CD14-positive monocyte (primary cell): ENCODE measurements around the gene HDHD5. TPM values are rescaled to one million over a fixed set of nuclear protein-coding genes. Genes with fewer than 3 reads are reported as not detected.
A peak's percentile ranks its signal among the peaks of the same experiment; 100 is the strongest.

ENCODE experiments used
- DNase-seq, 3 donors: peaks; one replicate each; pipeline ENCODE4 v3.0.0-alpha.2; 2011 to 2022
- H2AFZ ChIP-seq: 2 replicates; pipeline ENCODE4 v1.6.0; 2012; ENCODE audit warnings: mild to moderate bottlenecking, low read depth, low read length, inconsistent platforms; ENCODE audit not compliant: insufficient read depth, poor library complexity, severe bottlenecking
- H3K27ac ChIP-seq, 2 donors: 1 replicate in 1 of 2; 2 replicates in 1 of 2; pipeline ENCODE4 v1.5.1; 2012 to 2013; ENCODE audit warnings: low read length in 2 of 2, control low read depth in 1 of 2, inconsistent platforms in 1 of 2, low read depth in 1 of 2, mild to moderate bottlenecking in 1 of 2
- H3K27me3 ChIP-seq, 2 donors: one replicate each; pipeline versions ENCODE4 v1.6.0 to v1.6.1; 2011 to 2013; ENCODE audit warnings: low read length in 2 of 2; ENCODE audit not compliant: control insufficient read depth in 2 of 2, insufficient read depth in 2 of 2
- H3K36me3 ChIP-seq, 2 donors: replicated peaks in 1 of 2; 1 replicate in 1 of 2; 2 replicates in 1 of 2; pipeline versions ENCODE4 v1.5.1 to v1.6.1; 2012 to 2013; ENCODE audit warnings: low read length in 2 of 2, control low read depth in 1 of 2, inconsistent platforms in 1 of 2, mild to moderate bottlenecking in 1 of 2; ENCODE audit not compliant: insufficient read depth in 2 of 2, control insufficient read depth in 1 of 2
- H3K4me1 ChIP-seq, 2 donors: 1 replicate in 1 of 2; 2 replicates in 1 of 2; pipeline versions ENCODE4 v1.5.1 to v1.6.1; 2012 to 2013; ENCODE audit warnings: low read length in 2 of 2, control low read depth in 1 of 2, inconsistent platforms in 1 of 2, mild to moderate bottlenecking in 1 of 2, moderate library complexity in 1 of 2; ENCODE audit not compliant: insufficient read depth in 2 of 2, control insufficient read depth in 1 of 2
- H3K4me2 ChIP-seq: replicated peaks from 2 replicates; pipeline ENCODE3; 2012; ENCODE audit warnings: low read length, moderate library complexity, mild to moderate bottlenecking; ENCODE audit not compliant: poor library complexity, severe bottlenecking; ENCODE audit errors: extremely low read depth
- H3K4me3 ChIP-seq, 3 experiments: fragments of 200-600 bp in 1 of 3; sonication (generic) in 1 of 3; replicated peaks in 1 of 3; 1 replicate in 2 of 3; 2 replicates in 1 of 3; pipeline ENCODE4 v1.5.1; 2011 to 2013; ENCODE audit warnings: low read length in 3 of 3, mild to moderate bottlenecking in 3 of 3, control low read depth in 2 of 3, low read depth in 2 of 3, inconsistent platforms in 1 of 3, moderate library complexity in 1 of 3
- H3K79me2 ChIP-seq: 2 replicates; pipeline ENCODE4 v1.6.0; 2012; ENCODE audit warnings: mild to moderate bottlenecking, control low read depth, inconsistent platforms, low read length, moderate library complexity; ENCODE audit not compliant: insufficient read depth
- H3K9ac ChIP-seq: 2 replicates; pipeline ENCODE4 v1.6.0; 2017; ENCODE audit warnings: low read length, mild to moderate bottlenecking; ENCODE audit not compliant: insufficient read depth, poor library complexity, severe bottlenecking
- H3K9me3 ChIP-seq, 2 donors: replicated peaks in 1 of 2; 1 replicate in 1 of 2; 2 replicates in 1 of 2; pipeline versions ENCODE4 v1.5.1 to v1.6.1; 2012 to 2013; ENCODE audit warnings: low read length in 2 of 2, control low read depth in 1 of 2; ENCODE audit not compliant: control insufficient read depth in 1 of 2, insufficient read depth in 1 of 2
- H4K20me1 ChIP-seq: 2 replicates; pipeline ENCODE4 v1.6.0; 2012; ENCODE audit warnings: mild to moderate bottlenecking, low read length, control low read depth, moderate library complexity; ENCODE audit not compliant: insufficient read depth
- H3K27ac Mint-ChIP-seq, 7 donors: one replicate each; pipeline ENCODE4 v1.8.0; 2020; ENCODE audit warnings: mild to moderate bottlenecking in 7 of 7, mixed read lengths in 7 of 7, moderate library complexity in 6 of 7, inconsistent platforms in 2 of 7
- H3K27me3 Mint-ChIP-seq, 3 donors: one replicate each; pipeline ENCODE4 v1.8.0; 2021 to 2022; ENCODE audit warnings: low read depth in 3 of 3, mild to moderate bottlenecking in 3 of 3, mixed read lengths in 3 of 3, moderate library complexity in 3 of 3, inconsistent platforms in 1 of 3
- H3K36me3 Mint-ChIP-seq, 2 donors: one replicate each; pipeline ENCODE4 v1.8.0; 2020; ENCODE audit warnings: mixed read lengths in 2 of 2, inconsistent platforms in 1 of 2, mild to moderate bottlenecking in 1 of 2
- H3K4me1 Mint-ChIP-seq: one replicate; pipeline ENCODE4 v1.8.0; 2020; ENCODE audit warnings: mild to moderate bottlenecking, mixed read lengths
- H3K4me3 Mint-ChIP-seq, 2 donors: one replicate each; pipeline ENCODE4 v1.8.0; 2020; ENCODE audit warnings: mild to moderate bottlenecking in 2 of 2, mixed read lengths in 2 of 2, moderate library complexity in 1 of 2
- H3K9me3 Mint-ChIP-seq, 7 donors: one replicate each; pipeline ENCODE4 v1.8.0; 2020 to 2022; ENCODE audit warnings: mixed read lengths in 7 of 7, mild to moderate bottlenecking in 6 of 7, moderate library complexity in 6 of 7, inconsistent platforms in 2 of 7
- CTCF ChIP-seq: fragments of 200-600 bp; IDR thresholded peaks from one replicate; pipeline ENCODE4 v1.8.0; 2022; ENCODE audit warnings: antibody characterized with exemption, mild to moderate bottlenecking
- WGBS: methylation state at CpG from one replicate; pipeline ENCODE4 v1.1.5; 2013; ENCODE audit warnings: missing lambda C conversion rate; ENCODE audit not compliant: insufficient coverage; 5-methylcytosine and 5-hydroxymethylcytosine counted together
- intact Hi-C, 2 donors: fragments of 100-400 bp; cut with micrococcal nuclease; formaldehyde crosslinking; loops; one replicate each; pipeline versions ENCODE4 v1.15.0 to v1.15.1; 2023
- polyA plus RNA-seq, 3 donors: library from polyadenylated mRNA; depleted of rRNA in 1 of 3; unstranded in 2 of 3; stranded (reverse) in 1 of 3; fragments of 300-500 nt in 2 of 3; fragments of >200 nt in 1 of 3; fragmentation: Illumina TruSeq in 2 of 3; gene quantifications; 1 replicate in 2 of 3; 2 replicates in 1 of 3; pipeline ENCODE4 v1.2.3, GENCODE V29; 2012 to 2021

The HDHD5 gene
- polyA plus RNA-seq, 3 donors: 75.9 to 119 (median 79.9) TPM

DNA sequence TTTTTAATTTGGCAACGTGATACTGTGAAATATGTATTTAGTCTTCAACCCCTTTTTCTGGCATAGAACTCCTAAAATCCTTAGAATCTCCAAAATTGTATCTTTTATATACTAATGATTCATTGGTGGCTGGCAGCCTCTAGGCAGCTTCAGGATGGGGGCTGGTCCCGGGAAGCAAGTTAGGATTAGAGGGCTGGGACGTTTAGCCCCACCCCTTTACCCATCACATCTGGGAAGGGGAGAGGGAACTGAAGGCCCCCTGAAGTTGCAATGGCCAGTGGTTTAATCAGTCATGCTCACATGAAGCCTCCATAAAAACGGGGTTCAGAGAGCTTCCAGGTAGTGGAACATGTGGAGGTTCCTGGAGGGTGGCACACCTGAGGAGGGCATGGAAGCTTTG is 67.2 kb downstream of the HDHD5 start:
- peak overlapping the region; percentile 50 for H3K4me2 ChIP-seq
- peaks cover 98 to 99% of the 10 kb centered on the region in 2 donors for H3K4me1 ChIP-seq
- no peak overlapping the region for H2AFZ ChIP-seq
- no peak for TF ChIP-seq CTCF
- Mint-ChIP-seq H3K36me3 (peaks cover 34 to 75% of the 10 kb centered on the region in 2 donors), H3K27me3 (peaks cover 0 to 2% (median 0%) of the 10 kb centered on the region in 3 donors), H3K27ac (peak overlapping the region; percentile 53 to 82 (median 70)), H3K4me3 (peak overlapping the region in 1 of 2 donors; percentile 57), H3K9me3 (no peaks in the 10 kb centered on the region), H3K4me1 (peaks cover 96% of the 10 kb centered on the region)
- WGBS: no CpG with 5 or more reads among the region's 4 CpGs
- peaks cover 100% of the 10 kb centered on the region for H4K20me1 ChIP-seq
- intact Hi-C loops: loop anchor here in 1 of 2 donors (2.0 kb wide), 1 partner anchor 25 kb away; no protein-coding TSS in a partner anchor
- H3K27ac ChIP-seq: peak overlapping the region; percentile 35 to 65
- H3K9ac ChIP-seq: no peak overlapping the region
- no peaks in the 10 kb centered on the region for H3K9me3 ChIP-seq
- H3K36me3 ChIP-seq: peaks cover 20 to 40% of the 10 kb centered on the region in 2 donors
- peak overlapping the region in 1 of 3 experiments; percentile 16 for H3K4me3 ChIP-seq
- DNase-seq: no peak
- no peaks in the 10 kb centered on the region for H3K27me3 ChIP-seq
- H3K79me2 ChIP-seq: peaks cover 100% of the 10 kb centered on the region

- H3K9me3 ChIP-seq: no peaks in the 10 kb centered on the region
- H3K9me3 Mint-ChIP-seq: peaks cover 0 to 2% (median 0%) of the 10 kb centered on the region in 7 donors
- peaks cover 92% of the 10 kb centered on the region for H3K4me1 Mint-ChIP-seq
- H3K27me3 Mint-ChIP-seq: peaks cover 0 to 2% (median 0%) of the 10 kb centered on the region in 3 donors
- no peaks in the 10 kb centered on the region for H3K27me3 ChIP-seq
- peaks cover 100% of the 10 kb centered on the region for H3K79me2 ChIP-seq
- H3K4me1 ChIP-seq: peaks cover 86 to 90% of the 10 kb centered on the region in 2 donors
- H3K36me3 ChIP-seq: peaks cover 16 to 35% of the 10 kb centered on the region in 2 donors
- intact Hi-C loops: no loop called here
- peaks cover 36 to 76% of the 10 kb centered on the region in 2 donors for H3K36me3 Mint-ChIP-seq
- peak overlapping the region; percentile 20 to 83 (median 73) for H3K27ac Mint-ChIP-seq
- peak overlapping the region in 1 of 2 donors; percentile 79 for H3K4me3 Mint-ChIP-seq
- H3K9ac ChIP-seq: peak overlapping the region; percentile 13
- H3K4me3 ChIP-seq: peak overlapping the region in 1 of 3 experiments; percentile 52
- H4K20me1 ChIP-seq: peaks cover 100% of the 10 kb centered on the region
- no peak for TF ChIP-seq CTCF
- peak overlapping the region; percentile 50 for H3K4me2 ChIP-seq
- no peak for DNase-seq
- peak overlapping the region in 1 of 2 donors; percentile 67 for H3K27ac ChIP-seq
- no peak overlapping the region for H2AFZ ChIP-seq
These were observed 68.5 kb downstream of the HDHD5 start for GRCh38 chr22:17090550-17090949.

Other genes starting within 250 kb of the HDHD5 start
- gene GAB4, start 151.1 kb downstream of the HDHD5 start, polyA plus RNA-seq: not detected
- gene IL17RA, start 74.3 kb downstream of the HDHD5 start, polyA plus RNA-seq: 100 to 1,000 TPM in 1 of 3 donors, 10 to 100 TPM in 2; 68.3 to 118 (median 96.7) TPM
- gene TMEM121B, start 37.9 kb downstream of the HDHD5 start, polyA plus RNA-seq: 1 to 10 TPM; 1.4 to 3.2 (median 1.9) TPM
- 100 to 1,000 TPM; 336 to 553 (median 473) TPM for gene ADA2, start 60.2 kb upstream of the HDHD5 start, polyA plus RNA-seq
- gene CECR2, start 210.2 kb upstream of the HDHD5 start, polyA plus RNA-seq: under 1 TPM; 0.02 to 0.29 (median 0.24) TPM